ENCODE data around the gene ROBO3.

GRCh38 chr11:124892146-124892545 lies 26.9 kb downstream of the ROBO3 start:
- TF ChIP-seq CTCF (IDR thresholded peaks at IDR 0.05; ENCODE audit: borderline replicate concordance, extremely low read depth, low read length, poor library complexity, severe bottlenecking) (no peak), EZH2 (IDR thresholded peaks at IDR 0.05; ENCODE audit: borderline replicate concordance, low read depth, low read length, severe bottlenecking) (no peak)

All from DND-41 (cell line).